Tibial nerve (tissue), 4 donors: ENCODE data around the gene FSTL4. TPM values are rescaled to one million over a fixed set of nuclear protein-coding genes. Genes with fewer than 3 reads are reported as not detected.

Experiments
- DNase-seq, 2 donors: peaks; one replicate each; pipeline ENCODE4 v3.0.0-alpha.2; 2019; ENCODE audit warnings: low spot score in 2 of 2
- H3K27ac ChIP-seq, 4 donors: fragments of 200-600 bp; sonication (generic) in 3 of 4; one replicate each; pipeline ENCODE4 v1.5.1; 2017 to 2019; ENCODE audit warnings: mild to moderate bottlenecking in 1 of 4
- H3K27me3 ChIP-seq, 2 donors: fragments of 200-600 bp; sonication (generic) in 1 of 2; one replicate each; pipeline versions ENCODE4 v1.5.1 to v1.6.0; 2017 to 2019
- H3K36me3 ChIP-seq, 3 donors: fragments of 200-600 bp; sonication (generic); one replicate each; pipeline ENCODE4 v1.5.1; 2018 to 2019
- H3K4me1 ChIP-seq, 4 donors: fragments of 200-600 bp; sonication (generic) in 3 of 4; one replicate each; pipeline ENCODE4 v1.5.1; 2017 to 2019
- H3K4me3 ChIP-seq, 4 donors: fragments of 200-600 bp; sonication (generic) in 3 of 4; one replicate each; pipeline ENCODE4 v1.5.1; 2017 to 2019; ENCODE audit warnings: mild to moderate bottlenecking in 1 of 4, moderate library complexity in 1 of 4
- H3K9me3 ChIP-seq, 4 donors: fragments of 200-600 bp; sonication (generic) in 3 of 4; one replicate each; pipeline ENCODE4 v1.5.1; 2017 to 2019
- EP300 ChIP-seq, 2 donors: sonication (generic); formaldehyde crosslinking; IDR thresholded peaks; one replicate each; pipeline ENCODE4 v1.6.1; 2017; ENCODE audit warnings: antibody characterized with exemption in 2 of 2, mild to moderate bottlenecking in 1 of 2
- POLR2A ChIP-seq, 2 donors: fragments of 450-650 bp; IDR thresholded peaks; one replicate each; pipeline ENCODE4 v1.6.1; 2017; ENCODE audit warnings: antibody characterized with exemption in 2 of 2, mild to moderate bottlenecking in 2 of 2, moderate library complexity in 2 of 2
- WGBS, 2 donors: methylation state at CpG; one replicate each; pipeline ENCODE4 v1.1.5; 2018; 5-methylcytosine and 5-hydroxymethylcytosine counted together
- total RNA-seq, 4 donors: library from RNA; depleted of rRNA; stranded (reverse); fragments of >200 nt; gene quantifications; one replicate each; pipeline ENCODE4 v1.1.0, GENCODE V29; 2016
- TF ChIP-seq, protein P1 (sequence below), 5 experiments: fragments of 200-600 bp in 3 of 5; fragments of 450-650 bp in 2 of 5; sonication (generic) in 3 of 5; IDR thresholded peaks; one replicate each; pipeline ENCODE4 v1.5.1; 2016 to 2019; ENCODE audit warnings: antibody characterized with exemption in 5 of 5, mild to moderate bottlenecking in 3 of 5, moderate library complexity in 2 of 5

Gene FSTL4
- total RNA-seq, 4 donors from 2014 or later: 0.22 TPM; not detected in 3

DNA sequence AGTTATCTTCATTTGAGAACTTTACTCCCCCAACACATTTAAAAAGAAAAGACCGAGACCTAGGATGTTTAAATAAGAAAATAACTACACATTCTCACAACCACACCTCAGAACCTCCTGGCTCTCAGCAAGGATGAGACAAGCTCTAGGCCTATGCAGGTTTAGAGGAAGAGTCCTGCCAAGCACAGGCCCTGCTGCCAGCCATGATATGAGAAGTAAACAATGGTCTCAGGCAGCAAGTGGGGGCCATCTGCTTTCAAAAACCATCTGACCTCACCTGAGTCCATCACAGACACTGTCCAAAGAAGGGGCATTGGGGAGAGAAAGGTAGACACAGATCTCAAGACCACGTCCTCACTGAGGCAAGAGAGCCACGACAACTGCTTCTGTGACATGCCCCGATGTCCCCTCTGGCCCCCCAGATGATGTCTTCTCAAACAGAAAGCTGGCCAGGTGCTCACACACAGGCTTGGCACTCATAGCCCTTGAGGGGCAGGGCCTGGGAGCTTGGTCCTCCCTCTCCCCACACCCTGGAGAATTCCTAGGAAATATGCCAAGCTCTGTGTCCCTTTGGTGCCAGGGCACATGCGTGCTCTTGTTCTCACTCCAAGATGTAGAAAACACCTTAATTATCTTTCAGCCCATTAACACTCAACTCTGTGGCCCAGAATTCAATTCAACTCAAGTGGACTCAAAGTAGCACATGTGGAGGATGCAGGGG, 150.4 kb downstream of the FSTL4 start:
- 90 to 98% methylated on average over 5 of the region's 5 CpGs for WGBS, 2 donors
- H3K4me1 ChIP-seq: no peaks in the 10 kb centered on the region
- no peak for TF ChIP-seq POLR2A (IDR thresholded peaks at IDR 0.05)
- TF ChIP-seq, protein P1, sequence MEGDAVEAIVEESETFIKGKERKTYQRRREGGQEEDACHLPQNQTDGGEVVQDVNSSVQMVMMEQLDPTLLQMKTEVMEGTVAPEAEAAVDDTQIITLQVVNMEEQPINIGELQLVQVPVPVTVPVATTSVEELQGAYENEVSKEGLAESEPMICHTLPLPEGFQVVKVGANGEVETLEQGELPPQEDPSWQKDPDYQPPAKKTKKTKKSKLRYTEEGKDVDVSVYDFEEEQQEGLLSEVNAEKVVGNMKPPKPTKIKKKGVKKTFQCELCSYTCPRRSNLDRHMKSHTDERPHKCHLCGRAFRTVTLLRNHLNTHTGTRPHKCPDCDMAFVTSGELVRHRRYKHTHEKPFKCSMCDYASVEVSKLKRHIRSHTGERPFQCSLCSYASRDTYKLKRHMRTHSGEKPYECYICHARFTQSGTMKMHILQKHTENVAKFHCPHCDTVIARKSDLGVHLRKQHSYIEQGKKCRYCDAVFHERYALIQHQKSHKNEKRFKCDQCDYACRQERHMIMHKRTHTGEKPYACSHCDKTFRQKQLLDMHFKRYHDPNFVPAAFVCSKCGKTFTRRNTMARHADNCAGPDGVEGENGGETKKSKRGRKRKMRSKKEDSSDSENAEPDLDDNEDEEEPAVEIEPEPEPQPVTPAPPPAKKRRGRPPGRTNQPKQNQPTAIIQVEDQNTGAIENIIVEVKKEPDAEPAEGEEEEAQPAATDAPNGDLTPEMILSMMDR (IDR thresholded peaks at IDR 0.05): no peak
- no peak for TF ChIP-seq EP300 (IDR thresholded peaks at IDR 0.05)
- no peak overlapping the region for H3K27ac ChIP-seq
- no peak for DNase-seq
- no peaks in the 10 kb centered on the region for H3K36me3 ChIP-seq
- H3K27me3 ChIP-seq: no peaks in the 10 kb centered on the region
- H3K4me3 ChIP-seq: no peak overlapping the region
- H3K9me3 ChIP-seq: no peaks in the 10 kb centered on the region

DNA sequence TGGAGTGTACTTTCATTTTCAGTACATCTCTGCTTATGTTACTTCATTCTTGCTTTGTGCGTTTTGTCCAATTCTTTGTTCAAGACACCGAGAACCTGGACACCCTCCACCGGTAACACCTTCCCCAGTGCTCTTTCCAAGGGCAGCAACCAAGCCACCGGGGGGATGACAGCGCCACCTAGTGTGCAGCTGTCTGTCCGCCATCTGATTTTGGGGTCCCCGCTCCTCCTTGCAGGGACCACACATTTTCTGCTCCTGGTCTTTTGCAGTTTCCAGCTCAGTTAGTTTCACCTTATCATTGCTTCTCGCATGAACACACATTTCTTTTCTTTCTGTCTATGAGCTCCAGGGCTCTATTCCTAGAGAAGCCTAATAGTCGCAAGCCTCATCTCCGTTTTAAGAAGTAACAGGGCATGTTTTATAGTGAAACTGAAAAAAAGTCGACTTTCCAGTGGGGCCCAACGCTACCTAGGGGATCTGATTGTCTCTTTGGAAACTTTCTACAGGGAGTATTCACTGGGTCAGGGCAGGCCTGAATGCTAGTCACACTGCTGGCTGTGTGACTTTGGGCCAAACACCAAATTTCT, 152.1 kb downstream of the FSTL4 start:
- Histone ChIP-seq H3K9me3 (no peaks in the 10 kb centered on the region), H3K4me3 (no peak overlapping the region), H3K36me3 (no peaks in the 10 kb centered on the region), H3K4me1 (no peaks in the 10 kb centered on the region), H3K27ac (no peak overlapping the region), H3K27me3 (no peaks in the 10 kb centered on the region)
- no peak for TF ChIP-seq EP300 (IDR thresholded peaks at IDR 0.05)
- TF ChIP-seq, protein P1 (IDR thresholded peaks at IDR 0.05): peak in 2 of 5 experiments; percentile 10 to 19
- DNase-seq: no peak
- 71% methylated on average over 12 of the region's 12 CpGs for WGBS, 2 donors

DNA sequence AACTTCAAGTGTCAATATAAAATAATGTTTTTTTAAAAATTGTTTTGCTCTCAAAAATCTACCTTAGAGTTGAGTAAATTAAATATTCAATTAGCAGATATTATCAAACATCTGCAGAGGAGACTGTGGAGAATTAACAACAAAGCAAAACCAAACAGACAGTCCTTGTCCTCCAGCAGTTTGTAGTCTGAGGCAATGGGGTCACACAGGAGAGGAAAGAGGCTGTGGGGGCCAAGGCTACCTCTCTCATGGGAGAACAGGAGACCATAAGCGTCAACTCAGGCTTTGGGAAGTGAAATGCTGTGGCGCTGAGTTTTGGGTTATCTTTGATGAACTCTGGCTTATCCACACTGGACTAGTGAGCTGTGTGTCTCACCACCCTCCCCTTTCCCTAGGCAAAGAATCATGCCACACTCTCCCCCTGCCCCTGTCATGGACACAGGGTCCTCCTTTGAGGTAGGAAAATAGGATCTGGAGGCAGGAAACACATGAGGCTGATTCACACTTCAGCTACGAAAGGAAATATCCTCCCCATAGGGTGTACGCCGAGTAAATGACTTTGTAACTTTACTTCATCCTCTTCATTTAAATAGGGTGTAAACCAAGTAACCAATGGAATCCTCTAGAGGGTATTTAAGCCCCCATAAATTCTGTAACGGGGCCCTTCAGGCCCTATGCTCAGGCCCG, 152.7 kb downstream of the FSTL4 start:
- DNase-seq: no peak
- TF ChIP-seq POLR2A (IDR thresholded peaks at IDR 0.05) (no peak), EP300 (IDR thresholded peaks at IDR 0.05) (no peak)
- TF ChIP-seq, protein P1 (IDR thresholded peaks at IDR 0.05): no peak
- H3K4me1 ChIP-seq: no peaks in the 10 kb centered on the region
- no peaks in the 10 kb centered on the region for H3K27me3 ChIP-seq
- H3K36me3 ChIP-seq: no peaks in the 10 kb centered on the region
- H3K4me3 ChIP-seq: no peak overlapping the region
- WGBS, 2 donors: 87 to 89% methylated on average over 7 of the region's 7 CpGs
- H3K27ac ChIP-seq: no peak overlapping the region
- H3K9me3 ChIP-seq: no peaks in the 10 kb centered on the region

DNA sequence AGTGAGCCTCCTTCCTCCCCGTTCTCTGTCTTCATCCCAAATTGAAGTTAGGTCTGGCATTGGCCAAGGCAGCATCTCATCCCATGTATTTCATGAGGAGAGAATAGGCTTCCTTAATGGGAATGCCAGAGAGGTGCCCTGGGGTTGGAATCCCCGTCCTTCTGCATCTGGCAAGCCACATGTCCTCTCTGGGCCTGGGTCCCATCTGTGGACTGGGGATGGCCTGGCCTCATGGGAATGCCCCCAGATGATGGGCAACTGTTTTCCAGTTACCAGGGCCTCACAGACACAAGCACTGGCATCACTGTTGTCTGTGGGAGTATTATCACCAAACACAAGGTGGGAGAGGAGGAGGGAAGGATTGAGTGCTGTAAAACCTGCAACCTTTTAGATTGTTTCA, 153.9 kb downstream of the FSTL4 start:
- Histone ChIP-seq H3K36me3 (no peaks in the 10 kb centered on the region), H3K4me3 (no peak overlapping the region), H3K27ac (no peak overlapping the region), H3K9me3 (no peaks in the 10 kb centered on the region), H3K27me3 (no peaks in the 10 kb centered on the region), H3K4me1 (no peaks in the 10 kb centered on the region)
- no peak for DNase-seq
- TF ChIP-seq EP300 (IDR thresholded peaks at IDR 0.05) (no peak), POLR2A (IDR thresholded peaks at IDR 0.05) (no peak)
- TF ChIP-seq, protein P1 (IDR thresholded peaks at IDR 0.05): no peak
- WGBS, 2 donors: 80 to 82% methylated on average over 2 of the region's 2 CpGs
